ENCODE measurements around the gene PFN4.

DNA sequence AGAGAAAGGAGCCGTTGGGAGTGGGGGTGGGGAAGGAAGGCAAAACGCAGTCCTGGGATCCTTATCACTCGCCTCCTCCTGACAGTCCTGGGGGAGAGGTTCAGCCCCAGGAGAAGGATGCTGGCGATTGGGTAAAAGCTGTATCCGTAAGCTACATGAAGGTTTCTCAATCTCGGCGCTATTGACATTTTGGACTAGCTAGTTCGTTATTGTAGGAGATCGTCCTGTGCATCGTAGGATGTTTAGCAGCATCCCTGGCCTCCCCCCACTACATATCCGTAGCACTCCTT is 38.0 kb downstream of the PFN4 start:
- TF ChIP-seq, protein P1, sequence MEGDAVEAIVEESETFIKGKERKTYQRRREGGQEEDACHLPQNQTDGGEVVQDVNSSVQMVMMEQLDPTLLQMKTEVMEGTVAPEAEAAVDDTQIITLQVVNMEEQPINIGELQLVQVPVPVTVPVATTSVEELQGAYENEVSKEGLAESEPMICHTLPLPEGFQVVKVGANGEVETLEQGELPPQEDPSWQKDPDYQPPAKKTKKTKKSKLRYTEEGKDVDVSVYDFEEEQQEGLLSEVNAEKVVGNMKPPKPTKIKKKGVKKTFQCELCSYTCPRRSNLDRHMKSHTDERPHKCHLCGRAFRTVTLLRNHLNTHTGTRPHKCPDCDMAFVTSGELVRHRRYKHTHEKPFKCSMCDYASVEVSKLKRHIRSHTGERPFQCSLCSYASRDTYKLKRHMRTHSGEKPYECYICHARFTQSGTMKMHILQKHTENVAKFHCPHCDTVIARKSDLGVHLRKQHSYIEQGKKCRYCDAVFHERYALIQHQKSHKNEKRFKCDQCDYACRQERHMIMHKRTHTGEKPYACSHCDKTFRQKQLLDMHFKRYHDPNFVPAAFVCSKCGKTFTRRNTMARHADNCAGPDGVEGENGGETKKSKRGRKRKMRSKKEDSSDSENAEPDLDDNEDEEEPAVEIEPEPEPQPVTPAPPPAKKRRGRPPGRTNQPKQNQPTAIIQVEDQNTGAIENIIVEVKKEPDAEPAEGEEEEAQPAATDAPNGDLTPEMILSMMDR (IDR thresholded peaks at IDR 0.05): no peak
- TF ChIP-seq POLR2A (IDR thresholded peaks at IDR 0.05): no peak

All from Peyer's patch (tissue), 4 donors.